Measurements from ENCODE around the gene PRRC1. TPM values are rescaled to one million over a fixed set of nuclear protein-coding genes. Genes with fewer than 3 reads are reported as not detected.

PRRC1 gene
- total RNA-seq: 38.3 and 41.5 TPM in 2 replicates

DNA sequence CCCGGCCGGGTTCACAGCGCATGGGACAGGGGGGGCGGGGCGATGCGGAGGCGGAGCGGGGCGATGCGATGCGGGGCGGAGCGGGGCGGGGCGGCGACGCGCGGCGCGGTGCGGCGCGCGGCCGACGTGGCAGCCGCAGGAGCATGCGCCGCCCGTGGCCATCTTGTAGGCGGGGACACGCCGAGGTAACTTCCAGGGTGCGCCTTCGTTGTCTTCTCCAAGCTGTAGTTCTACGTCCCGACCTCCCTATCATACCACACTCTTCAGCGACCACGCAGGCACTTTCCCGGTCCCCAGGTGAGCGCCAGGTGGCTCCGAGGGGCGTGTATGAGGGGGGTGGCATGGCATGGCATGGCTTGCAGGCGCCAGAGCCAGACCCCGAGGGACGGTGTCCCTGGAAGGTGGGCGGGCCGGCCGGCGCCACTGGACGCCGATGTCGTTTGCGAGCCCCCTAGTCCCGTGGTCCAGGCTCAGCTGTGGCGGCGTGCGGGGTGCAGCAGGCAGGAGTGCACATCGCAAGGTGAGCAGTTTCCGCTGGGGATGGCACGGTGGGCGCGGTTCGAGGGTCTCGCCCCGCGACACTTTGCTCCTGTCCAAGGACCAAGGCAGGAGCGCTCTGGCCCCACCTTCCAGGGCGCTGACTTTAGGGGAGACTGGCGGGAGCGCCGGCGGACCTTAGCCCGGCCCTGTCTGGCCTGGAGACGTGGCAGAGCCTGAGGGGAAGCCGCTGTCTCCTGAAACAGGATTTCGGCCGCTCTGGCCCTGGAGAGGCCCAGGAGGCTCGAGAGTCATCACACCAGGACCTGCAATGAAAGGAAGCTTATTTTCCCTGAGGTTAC, at the start of gene PRRC1:
TSS of gene PRRC1 (plus strand) at position 161 of the 839 bp plus-strand sequence. CDS start 5,840 bp downstream, outside the sequence.

Other genes with a start within 250 kb of the PRRC1 start
- gene MEGF10, start 226.8 kb upstream of the PRRC1 start, total RNA-seq: 0.08 TPM in 1 of 2 replicates, not detected in the other
- not detected in 2 replicates for gene CTXN3, start 131.4 kb downstream of the PRRC1 start, total RNA-seq
- not detected in 2 replicates for gene CCDC192, start 185.8 kb downstream of the PRRC1 start, total RNA-seq